HS-27A (cell line): Measurements from ENCODE around the gene MGME1.
"Not testable (repeated sequence)": the region's sequence is repeated elsewhere in the genome, so short reads cannot be mapped to it uniquely, and the experiment has no call there.

ENCODE experiments used
- DNase-seq: peaks from one replicate; pipeline ENCODE4 v3.0.0-alpha.2; 2012; ENCODE audit warnings: low read depth, missing footprints

Gene MGME1

DNA sequence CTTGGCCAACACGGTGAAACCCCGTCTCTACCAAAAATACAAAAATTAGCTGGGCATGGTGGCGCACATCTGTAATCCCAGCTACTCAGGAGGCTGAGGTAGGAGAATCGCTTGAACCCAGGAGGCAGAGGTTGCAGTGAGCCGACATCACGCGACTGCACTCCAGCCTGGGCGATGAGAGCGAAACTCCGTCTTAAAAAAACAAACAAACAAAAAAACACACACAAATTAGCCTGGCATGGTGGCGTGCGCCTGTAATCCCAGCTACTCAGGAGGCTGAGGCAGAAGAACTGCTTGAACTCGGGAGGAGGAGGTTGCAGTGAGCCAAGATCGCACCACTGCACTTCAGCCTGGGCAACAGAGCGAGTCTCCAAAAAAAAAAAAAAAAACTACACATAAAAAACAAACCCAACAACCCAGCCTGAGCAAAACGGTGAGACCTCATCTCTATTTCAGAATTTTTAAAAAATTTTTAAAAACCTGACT lies 8.4 kb upstream of the MGME1 start:
- not testable (repeated sequence) for DNase-seq

DNA sequence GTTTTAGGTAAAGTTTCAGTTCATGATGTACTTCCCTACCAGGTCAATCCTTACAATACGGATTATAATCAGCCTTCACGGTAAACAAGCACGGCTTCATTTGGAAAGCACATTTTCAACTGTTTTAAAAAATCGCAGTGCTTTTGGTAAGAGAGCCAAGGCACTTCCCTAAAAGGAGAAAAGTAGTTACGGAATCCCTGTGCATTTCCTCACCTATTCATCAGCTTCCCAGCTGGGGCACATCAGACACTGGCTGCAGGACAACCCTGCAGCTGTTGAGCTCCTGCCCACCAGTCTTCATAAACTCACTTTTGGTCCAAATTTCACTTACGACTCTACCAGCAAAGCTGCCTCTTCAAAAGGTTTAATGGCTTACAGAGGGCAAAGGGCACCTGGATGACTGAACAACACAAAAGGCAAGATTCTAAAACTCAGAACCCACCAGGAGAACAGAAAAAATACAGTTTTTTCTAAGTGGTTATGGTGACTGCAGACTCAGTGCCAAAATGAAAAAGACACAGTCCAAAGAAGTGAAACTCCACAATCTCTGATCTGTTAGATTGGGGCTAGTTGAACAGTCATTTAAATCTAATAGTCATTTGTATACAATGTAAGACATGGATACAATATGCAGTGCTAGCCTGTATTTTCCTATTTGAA lies 7.8 kb upstream of the MGME1 start:
- DNase-seq, result no peak

DNA sequence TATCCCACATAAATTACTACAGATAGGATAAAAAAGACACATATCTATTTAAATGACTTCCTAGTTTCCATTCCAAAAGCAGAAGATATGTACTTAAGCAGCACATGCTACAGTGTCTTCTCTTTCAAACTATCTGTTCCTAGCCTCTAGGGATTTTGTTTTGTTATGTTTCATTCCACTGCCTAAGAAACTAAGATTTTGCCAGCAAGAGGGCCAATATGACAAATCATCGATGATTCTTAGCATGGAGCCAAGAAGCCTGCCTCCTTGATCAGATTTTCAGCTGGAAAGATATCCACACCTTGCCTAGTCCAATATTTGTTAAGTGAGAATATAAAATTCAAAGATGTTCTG lies 7.3 kb upstream of the MGME1 start:
- DNase-seq, result no peak

DNA sequence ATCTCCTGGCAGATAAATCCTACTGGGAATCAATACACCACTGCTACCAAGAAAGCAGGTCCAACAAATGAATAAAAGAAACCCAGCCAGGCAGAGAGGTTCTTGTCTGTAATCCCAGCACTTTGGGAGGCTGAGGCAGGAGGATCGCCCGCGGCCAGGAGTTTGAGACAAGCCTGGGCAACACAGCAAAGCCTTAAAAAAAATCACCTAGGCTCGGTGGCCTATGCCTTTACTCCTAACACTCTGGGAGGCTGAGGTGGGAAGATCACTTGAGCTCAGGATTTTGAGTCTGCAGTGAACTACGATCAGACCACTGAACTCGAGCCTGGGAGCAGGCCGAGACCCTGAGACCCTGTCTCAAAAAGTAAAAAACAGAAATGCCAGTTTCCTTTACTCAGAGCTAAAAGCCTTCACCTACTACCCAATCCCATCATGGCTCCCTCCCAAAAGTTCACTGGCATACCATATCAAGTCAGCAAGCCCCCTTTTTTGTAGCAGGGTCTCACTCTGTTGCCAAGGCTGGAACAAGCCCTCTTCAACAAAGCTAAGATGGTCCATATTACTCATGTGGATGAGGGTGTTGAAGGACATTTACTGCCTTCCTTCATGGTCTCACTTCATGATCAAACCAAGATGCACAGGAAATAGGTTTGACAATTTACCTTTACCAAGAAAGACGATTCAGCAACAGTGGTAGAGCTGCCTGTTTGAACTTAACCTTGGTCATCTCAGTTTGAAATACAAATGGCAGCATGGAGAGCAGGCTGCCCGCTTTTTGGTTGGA lies 5.5 kb upstream of the MGME1 start:
- DNase-seq, result no peak

DNA sequence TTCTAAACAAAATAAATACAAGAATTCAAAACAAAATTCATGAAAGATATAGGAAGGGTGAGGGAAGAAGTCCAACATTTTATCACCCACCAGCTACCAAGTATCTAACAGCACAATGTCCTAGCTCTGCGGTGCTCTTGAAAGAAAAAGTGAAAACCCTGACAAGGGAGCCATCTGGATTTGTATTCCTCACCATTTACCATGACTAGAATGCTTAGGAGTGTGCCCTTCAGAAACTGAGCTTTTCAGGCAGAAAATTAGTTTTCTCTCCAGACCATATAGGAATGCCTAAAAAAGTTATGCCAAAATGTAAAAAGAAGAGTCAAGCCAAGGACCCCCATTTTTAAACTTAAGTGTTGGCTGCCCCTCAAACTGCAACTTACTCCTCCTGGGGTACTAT lies 4.7 kb upstream of the MGME1 start:
- no peak for DNase-seq

DNA sequence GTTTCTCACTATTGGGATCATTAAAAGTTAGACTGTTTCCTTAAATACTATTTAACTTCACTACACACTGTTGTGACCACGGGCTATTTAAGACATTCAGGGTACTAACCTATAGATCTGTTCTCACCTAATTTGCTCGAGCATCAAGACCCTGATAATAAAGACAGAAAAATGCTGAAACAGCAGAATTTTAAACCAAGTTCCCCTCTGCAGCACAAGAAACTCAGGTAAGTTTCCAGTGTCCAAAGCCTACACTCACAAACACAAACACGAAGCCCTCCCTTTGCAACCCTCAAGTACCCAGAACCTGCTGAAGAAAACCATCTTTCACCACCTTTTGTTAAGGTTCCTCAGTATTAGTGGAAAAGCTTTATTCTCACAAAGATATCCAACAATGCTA lies 4.2 kb upstream of the MGME1 start:
- no peak for DNase-seq

DNA sequence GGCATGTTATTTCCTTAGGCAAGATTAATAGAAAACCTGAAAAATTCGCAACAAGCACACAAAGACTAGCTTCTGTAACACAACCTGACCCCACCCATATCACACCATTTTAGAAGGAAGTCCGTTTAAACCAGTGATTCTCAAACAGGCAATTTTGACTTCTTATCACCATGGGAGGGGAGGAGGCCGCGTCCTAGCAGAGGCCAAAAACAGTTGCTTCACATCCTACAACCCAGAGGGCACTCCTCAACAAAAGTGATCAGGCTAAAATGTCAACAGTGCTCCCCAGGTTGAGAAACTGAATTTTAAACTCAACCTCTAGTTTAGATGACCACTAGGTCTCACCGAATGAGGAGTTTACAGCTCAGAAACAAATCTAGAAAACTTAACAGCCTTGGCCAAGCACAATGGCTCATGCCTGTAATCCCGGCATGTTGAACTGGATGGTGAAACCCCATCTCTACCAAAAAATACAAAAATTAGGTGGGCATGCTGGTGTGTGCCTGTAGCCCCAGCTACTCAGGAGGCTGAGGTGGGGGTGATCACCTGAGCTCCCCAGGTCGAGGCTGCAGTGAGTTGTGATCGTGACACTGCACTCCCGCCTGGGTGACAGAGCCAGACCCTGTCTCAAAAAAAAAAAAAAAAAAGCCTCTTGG lies 3.6 kb upstream of the MGME1 start:
- DNase-seq, result no peak

DNA sequence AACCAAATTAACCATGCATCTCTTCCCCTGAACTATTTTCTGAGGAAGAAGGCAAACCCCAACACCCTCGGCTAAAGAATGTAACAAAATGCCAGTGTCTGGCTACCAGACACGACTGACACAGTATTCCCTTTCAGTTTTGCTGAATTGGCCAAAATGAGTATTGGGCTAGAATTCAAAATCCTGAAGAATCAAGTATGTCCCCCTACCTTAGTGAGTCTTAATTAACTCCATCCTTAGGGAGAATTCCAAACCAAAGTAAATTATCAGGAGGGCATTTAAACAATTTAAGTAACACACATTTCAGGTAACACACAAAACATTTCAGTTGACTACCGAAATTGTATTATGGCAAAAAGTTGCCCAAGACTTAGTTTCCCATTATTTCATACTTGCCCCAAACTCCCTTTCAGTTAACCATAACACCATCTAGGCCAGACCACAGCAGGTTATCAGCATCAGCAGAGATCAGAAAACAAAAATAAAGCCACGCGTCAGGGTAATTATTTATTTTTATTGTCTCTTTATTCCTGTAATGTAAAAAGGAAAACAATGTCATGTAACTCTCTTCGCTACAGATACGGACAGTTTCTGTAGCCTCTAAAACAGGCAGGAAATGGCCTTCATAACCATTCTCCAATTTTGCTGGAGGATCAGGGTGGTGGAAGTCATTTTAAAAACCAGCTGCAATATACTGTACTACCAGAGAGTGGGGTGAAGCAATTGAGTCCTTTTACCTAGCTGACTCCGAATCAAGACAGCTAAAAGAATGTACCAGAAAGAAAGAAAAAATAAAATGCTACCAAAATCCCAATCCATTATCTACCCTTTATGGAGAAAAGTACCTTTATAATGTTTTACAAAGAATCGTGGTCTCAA lies 2.1 kb upstream of the MGME1 start:
- DNase-seq, result no peak

DNA sequence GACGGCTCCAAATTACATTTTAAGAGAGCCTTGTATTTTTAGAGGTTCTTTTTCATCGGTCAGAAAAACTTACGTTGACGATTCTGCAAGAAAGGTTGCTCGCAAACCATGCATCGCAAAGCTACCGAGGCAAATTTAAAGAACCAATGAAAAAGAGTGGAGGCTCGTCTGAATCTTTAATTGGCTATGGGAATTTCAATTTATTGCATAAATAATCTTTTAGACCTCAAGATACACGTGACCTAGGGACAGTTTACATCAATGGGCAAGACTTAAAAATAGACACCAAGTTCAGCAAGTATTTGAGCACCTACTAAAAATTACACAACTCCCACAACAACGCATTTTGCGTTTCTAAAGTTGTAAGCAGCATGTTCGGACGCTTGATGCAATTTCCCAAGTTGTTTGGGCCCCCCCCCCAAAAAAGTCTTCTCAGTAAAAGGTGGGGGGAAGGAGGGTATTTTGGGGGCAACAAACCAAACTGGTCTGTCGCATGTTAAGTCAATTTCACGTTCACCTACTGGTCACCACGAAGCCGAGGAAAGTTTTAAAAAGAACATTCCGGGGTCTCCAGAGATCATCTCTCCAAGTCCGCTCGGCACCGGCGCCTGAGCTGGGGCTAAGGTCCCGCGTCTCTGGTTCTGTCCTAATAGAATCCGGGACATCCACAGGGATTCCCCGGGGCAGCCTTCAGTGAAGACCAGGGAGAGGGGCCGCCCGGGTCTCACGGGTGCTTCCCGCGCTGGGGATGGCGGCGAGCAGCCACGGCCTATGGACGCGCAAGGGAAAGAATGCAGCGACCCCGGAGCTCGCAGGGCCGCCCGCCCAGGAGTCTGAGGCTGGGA lies 1.1 kb upstream of the MGME1 start:
- DNase-seq, result no peak

DNA sequence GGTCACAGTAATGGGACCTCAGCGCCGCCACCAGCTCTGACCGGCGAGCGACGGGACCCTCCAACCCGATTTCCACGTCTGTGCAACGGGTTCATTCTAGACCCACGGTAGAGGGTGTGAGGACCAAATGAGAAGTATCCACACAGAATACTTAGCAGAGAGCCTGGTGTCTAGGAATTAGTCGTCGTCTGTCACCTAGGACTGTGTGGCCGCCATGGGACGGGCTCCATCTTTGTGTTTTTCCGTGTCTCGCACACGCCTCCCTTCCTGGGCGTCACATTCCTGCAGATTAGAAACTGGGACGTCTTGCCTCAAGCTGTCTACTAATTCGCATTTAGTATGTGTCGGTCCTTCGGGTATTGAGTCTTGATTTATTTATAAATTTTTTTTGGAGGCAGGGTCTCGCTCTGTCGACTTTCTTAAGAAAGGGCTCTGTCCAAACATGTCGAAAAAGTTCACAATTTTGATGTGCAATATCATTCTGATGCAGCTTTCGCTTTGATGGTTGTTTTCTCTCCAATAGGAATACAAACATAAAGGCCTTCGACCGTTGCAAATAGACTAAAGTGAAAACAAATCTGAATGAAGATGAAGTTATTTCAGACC lies 563 bp downstream of the MGME1 start:
- DNase-seq, result peak; percentile 52

DNA sequence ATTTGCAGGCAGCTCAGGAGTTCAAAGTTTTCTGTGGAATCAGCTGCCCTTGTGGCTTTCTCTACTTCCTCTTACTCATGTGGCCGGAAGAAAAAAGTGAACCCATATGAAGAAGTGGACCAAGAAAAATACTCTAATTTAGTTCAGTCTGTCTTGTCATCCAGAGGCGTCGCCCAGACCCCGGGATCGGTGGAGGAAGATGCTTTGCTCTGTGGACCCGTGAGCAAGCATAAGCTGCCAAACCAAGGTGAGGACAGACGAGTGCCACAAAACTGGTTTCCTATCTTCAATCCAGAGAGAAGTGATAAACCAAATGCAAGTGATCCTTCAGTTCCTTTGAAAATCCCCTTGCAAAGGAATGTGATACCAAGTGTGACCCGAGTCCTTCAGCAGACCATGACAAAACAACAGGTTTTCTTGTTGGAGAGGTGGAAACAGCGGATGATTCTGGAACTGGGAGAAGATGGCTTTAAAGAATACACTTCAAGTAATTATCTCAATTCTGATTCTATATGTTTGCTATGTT lies 1.1 kb downstream of the MGME1 start:
- no peak for DNase-seq

DNA sequence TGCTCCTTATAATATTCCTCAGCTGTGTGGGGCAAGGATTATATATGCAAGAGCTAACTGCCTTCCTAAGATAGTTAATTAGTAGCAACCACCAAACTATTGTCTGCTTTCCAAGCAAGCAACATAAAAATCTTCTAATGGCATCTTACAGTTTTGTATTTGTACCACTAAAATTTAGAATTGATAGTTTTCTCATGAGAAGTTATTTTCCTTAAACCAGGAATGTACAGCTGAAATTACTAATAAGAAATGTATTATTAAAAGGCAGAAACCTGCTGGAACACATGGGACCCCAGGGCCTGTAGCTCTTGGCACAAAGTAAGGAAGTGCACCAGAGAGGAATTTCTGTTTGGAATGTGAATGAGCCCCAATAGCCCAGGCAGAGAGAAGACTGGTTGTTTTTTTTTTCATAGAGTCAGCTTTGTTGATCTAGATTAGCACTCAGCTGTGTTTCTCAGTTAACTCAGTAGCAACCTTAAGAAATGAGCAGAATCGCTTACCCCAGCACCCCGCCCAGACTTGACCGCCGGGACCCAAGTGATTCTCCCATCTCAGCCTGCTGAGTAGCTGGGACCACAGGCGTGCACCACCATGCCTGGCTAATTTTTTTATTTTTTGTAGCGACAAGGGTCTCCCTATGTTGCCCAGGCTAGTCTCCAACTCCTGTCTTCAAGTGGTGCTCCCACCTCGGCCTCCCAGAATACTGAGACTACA lies 2.6 kb downstream of the MGME1 start:
- peak; percentile 63 for DNase-seq

DNA sequence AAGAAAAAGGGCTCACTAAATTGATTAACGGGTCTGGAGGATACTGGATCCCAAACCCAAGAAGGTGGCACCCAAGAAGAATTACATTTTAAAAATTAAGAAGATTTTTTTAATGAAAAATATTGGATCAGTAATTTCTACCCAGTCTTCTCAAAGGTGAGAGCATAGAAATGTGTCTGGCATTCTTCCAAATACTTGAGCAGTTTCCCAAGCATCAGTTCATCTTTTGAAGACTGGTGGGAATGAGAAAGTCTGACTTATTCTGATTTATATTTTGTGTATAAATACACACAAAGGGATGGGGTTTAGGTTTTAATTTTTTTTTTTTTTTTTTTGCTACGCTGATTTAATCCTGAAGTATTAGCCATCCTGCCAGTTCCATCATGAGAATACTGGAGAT lies 3.3 kb downstream of the MGME1 start:
- no peak for DNase-seq

DNA sequence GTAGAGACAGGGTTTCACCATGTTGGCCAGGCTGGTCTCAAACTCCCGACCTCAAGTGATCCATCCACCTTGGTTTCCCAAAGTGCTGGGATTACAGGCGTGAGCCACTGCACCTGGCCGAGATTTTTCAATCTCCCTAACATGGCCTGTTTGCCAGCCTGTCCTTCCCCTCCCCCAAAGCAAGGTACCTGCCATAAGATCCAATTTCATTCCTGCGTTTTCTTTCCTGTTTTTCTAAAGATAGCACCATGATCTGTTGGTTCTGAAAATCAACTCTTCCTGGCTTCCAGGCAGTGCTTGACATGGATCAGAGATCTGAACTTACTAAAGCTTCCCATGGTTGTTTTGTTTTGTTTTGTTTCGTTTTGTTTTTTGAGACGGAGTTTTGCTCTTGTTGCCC lies 7.5 kb downstream of the MGME1 start:
- DNase-seq, result no peak

DNA sequence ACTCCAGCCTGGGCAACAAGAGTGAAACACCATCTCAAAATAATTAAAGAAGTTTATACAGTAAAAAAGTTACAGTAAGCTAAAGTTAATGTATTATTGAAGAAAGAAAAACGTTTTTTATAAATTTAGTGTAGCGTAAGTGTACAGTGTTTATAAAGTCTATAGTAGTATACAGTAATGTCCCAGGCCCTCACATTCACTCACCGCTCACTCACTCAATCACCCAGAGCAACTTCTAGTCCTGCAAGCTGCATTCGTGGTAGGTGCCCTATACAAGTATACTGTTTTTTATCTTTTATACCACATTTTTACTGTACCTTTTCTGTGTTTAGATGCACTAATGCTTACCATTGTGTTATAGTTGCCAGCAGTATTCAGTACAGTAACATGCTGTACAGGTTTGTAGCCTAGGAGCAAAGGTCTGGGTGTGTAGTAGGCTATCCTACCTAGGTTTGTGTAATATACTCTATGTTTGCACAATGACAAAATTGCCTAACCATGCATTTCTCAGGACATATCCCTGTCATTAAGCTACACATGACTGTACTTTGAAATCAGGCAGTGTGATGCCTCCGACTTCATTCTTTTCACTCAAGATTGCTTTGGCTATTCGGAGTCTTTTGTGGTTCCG lies 16.7 kb downstream of the MGME1 start:
- DNase-seq, result no peak

DNA sequence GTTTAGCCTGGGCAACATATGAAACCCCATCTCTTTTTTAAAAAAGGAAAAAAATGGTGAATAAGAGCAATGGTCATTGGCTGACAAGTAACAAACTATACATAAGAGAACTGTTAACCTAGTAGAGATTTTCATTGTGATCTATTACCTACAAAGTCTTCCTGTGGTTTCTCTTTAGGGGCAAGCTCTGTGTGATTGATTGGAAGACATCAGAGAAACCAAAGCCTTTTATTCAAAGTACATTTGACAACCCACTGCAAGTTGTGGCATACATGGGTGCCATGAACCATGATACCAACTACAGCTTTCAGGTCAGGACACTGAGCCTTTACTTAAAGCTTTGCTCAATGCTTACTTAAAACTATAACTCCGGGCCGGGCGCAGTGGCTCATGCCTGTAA lies 19.2 kb downstream of the MGME1 start:
- no peak for DNase-seq

DNA sequence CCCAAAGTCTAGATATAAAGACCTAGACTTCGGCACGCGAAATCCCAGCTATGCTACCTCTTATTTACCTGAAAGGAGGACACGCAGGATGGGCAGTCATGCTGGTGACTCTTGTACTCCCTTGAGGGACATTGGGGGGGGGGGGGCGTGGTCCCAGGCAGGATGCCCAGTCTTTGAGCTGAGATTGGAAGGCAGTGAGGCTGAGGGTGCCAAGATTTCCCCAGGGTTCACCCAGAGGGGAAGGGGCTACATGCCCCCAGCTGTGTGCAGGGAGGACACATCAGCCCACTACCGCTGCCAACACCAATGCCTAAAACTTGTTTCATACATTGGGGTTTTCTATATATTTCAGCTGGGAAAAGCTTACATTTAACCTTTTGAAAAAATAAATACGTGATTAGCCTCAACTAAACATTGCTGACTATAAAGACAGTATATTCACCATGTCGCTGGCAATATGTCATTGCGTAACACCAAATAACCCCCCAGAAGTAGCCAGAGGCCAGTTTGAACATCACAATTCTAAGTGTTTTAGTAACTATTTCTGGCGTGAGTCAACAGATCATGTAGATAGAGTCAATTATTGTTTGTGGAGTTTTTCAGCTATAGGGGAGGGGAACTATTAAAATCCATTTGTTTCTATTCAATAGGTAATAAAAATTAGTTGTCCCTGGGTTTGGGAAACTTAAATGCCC lies 21.6 kb downstream of the MGME1 start:
- DNase-seq, result no peak

DNA sequence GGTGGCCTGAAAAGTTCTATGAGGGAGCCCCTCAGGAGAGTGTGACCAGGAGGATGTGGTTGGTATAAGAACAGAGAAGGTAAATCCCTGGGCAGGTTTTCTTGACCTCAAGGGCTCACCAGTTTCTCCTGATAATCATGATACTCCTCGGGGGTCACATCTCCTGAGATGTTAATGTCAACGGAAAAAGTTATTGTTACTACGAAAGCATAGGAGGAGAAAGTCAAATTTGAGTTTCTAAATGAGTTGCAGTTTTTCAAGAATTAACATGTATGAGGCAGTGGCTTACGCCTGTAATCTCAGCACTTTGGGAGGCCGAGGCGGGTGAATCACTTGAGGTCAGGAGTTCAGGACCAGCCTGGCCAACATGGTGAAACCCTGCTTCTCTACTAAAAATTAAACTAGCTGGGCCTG lies 23.4 kb downstream of the MGME1 start:
- DNase-seq, result no peak
